GM18909 (cell line): ENCODE measurements around the gene COL26A1.
"Not testable (repeated sequence)": the region's sequence is repeated elsewhere in the genome, so short reads cannot be mapped to it uniquely, and the experiment has no call there.

Experiments used
- ATAC-seq: cut with Tn5 transposase; IDR thresholded peaks from one replicate; pipeline ENCODE4 v1.9.1; 2021; ENCODE audit warnings: mild to moderate bottlenecking; ENCODE audit not compliant: unreplicated experiment, poor library complexity

The COL26A1 gene

DNA sequence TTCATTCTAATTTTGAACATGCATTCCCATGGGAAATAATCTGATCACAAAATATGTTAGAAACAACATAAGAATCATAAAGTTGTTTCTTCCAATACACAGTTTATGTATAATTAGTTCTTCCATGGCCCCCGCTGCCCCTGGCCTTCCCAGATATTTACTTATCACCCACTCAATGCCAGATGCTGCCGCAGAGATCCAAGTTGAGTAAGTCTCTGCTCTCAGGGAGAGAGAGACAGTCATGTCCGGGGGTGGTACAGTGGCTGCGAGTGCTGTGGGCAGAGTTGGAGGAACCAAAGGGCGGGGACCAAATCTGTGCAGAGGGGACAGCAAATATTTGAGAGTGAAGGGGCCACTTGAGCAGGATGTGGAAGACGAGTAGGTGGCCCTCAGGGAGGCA is 37.1 kb downstream of the COL26A1 start:
- no peak for ATAC-seq

DNA sequence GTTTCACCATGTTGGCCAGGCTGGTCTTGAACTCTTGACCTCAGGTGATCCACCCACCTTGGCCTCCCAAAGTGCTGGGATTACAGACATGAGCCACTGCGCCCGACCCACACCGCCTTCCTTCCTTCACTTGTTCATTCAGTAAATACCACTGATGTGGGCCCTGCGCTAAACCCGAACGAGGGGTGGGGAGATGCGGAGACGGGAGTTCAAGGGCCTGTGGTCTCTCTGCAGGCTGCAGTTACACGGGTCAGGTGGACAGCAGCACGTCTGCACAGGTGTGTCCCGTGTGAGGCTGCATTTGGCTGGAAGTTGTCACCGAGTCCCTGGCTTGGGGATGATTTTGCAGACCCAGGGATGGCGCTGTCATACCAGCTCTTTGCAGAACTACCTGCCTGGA is 38.1 kb downstream of the COL26A1 start:
- no peak for ATAC-seq

DNA sequence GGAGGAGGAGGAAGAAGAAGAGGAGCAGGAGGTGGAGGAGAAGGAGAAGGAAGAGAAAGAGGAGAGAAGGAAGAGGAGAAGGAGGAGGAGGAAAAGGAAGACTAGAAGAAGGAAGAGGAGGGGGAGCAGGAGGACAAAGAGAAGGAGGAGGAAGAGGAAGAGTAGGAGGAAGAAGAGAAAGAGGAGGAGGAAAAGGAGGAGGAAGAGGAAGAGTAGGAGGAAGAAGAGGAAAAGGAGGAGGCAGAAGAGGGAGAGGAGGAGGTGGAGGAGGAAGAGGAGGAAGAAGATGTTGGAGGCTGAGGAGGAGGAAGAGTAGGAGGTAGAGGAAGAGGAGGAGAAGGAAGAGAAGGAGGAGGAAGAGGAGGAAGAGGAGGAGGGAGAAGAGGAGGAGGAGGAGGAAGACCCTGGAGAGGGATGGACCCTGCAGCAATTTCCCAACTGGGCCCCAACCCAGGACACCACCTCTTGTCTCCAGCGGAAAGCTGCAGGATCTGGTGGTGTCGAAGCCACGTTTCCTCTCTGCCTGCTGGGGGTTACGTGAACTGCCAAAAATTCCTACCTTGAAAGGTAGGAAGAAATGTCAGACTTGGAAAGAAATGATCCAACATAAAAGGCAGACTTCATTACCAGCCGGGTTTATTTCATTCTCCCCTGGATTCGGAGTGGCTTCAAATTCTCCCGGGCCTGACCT is 38.9 kb downstream of the COL26A1 start:
- no peak for ATAC-seq

DNA sequence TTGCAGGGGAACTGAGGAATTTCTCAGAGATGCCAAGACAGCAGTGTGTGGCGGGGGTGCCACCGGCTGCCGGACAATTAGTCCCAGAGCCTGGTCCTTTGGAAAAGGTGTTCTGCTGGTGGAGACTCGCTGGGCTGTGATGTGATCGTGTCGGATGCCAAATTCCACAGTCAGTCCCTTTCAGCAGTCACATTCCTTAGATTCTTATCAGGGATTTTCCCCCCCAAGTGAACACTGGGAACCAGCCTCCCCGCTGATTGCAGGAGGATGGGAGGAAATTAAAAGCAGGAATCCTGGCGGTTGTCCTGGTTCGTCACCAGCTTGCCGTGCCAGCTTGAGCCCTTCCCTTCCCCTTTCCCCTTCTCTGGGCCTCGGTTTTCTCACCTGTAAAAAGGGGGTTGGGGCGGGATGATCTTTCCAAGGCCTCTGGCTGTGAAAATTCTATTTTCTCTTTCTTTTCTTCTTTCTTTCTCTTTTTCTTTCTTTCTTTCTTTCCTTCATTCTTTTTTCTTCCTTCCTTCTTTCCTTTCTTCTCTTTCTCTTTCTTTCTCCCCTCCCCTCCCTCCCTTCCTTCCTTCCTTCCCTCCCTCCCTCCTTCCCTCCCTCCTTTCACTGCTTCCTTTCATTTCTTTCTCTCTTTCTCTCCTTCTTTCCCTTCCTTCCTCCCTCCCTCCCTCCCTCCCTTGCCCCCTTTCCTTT is 39.6 kb downstream of the COL26A1 start:
- no peak for ATAC-seq

DNA sequence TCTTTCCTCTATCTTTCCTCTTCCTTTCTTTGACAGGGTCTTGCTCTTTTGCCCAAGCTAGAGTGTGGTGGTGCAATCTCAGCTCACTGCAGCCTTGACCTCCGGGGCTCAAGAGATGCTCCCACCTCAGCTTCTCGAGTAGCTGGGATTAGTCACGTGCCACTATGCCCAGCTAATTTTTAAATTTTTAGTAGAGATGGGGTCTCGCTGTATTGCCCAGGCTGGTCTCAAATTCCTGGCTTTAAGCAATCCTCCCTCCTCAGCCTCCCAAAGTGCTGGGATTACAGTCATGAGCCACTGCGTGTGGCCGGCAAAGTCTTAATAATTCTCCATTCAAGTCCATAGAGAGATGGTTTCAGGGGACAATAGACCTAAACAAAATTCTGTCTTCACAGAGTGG is 40.2 kb downstream of the COL26A1 start:
- no peak for ATAC-seq

DNA sequence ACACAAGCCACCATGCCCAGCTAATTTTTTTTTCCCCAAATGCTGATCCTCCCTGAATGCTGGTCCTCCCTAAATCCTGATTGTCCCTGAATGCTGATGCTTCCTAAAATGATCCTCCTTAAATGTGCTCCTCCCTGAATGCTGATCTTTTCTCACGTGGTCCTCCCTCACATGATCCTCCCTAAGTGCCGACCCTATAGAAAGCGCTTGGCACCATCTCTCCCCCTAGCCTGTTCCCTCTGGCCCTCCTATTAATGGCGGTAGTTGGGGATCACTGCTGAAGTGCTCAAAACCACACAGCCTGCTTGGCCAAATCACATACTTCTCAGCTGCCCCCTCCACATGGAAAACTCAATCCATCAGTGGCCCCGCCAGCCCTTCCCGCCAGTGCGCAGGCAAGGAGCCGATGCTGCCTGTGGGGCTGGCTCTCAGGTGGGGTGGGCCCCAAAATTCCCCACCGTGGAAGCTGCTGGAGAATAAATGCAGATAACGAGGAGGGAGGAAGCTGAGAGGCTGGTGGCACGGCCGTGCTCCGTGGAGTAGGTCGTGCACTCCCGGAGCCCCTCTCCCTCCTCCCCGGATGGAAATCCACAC is 42.9 kb downstream of the COL26A1 start:
- ATAC-seq: no peak

DNA sequence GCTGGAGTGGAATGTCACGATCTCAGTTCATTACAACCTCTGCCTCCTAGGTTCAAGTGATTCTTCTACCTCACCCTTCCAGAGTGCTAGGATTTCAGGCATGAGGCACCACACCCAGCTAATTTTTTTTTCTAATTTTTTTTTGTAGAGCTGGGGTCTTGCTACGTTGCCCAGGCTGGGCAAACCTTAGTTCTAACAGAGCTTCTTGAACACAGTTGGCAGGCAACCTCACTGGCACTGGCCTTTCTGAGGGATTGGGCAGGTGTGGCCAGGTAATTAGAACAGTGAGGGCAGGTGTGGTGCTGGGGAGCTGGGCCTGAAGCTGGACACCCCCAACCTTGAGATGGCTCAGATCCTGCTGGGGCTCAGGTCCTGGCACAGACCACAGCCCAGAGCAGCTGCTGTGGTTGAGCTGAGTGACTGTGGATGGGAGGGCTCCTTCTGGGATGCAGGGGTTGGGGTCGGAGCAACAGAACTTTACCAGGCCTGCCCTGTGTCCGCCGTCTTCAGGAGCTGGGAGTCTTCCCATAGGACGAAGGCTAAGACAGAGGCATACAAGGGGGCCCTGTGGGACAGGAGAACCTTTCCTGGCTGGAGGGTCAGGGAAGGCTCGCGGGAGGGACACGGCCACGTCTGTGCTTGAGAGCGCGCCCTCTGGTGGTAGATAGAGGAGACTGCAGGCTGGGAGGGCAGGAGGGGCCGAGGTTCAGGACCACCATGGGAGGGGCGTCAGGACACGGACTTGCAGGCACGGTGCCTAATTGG is 48.2 kb downstream of the COL26A1 start:
- no peak for ATAC-seq

DNA sequence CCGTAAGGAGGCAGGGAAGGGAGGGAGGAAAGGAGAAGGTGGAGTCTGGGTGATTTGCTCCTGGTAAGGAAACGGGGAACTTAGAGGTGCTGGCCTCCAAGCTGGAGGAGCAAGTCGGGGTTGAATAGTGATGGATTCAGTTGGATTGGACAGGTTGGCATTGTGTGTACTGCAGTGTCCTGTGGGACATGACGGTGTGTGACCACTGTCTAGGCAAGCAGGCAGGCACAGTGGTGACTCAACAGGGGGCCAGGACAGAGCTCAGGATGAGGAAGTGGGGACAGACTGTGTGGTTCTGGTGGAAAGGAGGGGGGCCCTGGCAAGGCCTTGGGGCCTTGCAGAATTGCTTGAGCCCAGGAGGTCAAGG is 48.8 kb downstream of the COL26A1 start:
- ATAC-seq: no peak

DNA sequence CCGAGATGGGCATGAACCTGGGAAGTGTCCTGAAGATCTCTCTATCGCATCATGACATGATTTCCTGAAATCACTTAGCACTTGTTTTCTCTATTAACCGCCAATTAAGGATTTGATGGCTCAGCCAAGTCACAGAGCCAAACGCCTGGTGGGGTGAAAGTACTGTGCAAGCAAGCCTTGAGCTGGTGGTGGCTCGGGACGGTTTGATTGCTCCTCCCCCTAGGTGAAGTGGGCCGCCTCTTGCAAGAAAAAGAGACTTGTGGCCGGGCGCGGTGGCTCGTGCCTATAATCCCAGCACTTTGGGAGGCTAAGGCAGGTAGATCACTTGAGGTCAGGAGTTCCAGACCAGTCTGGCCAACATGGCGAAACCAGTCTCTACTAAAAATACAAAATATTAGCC is 50.3 kb downstream of the COL26A1 start:
- no peak for ATAC-seq

DNA sequence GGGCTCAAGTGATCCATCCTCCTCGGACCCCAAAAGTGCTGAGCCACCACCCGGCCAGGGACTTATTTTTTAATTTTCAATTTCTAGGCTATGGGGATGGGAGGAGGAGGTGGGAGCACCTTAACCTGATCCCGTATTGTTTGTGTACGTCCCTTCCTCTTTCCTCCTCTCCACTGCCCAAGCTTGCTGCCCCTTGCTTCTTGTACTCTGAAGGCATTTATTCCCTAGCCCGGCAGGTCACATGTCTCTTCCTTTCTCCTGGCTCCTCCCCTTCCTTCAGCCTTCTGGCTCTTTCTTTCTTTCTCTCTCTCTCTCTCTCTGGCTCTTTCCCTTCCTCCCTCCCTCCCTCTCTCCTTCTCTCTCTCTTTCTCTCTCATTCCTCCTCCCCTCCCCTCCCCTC is 56.0 kb downstream of the COL26A1 start:
- no peak for ATAC-seq

DNA sequence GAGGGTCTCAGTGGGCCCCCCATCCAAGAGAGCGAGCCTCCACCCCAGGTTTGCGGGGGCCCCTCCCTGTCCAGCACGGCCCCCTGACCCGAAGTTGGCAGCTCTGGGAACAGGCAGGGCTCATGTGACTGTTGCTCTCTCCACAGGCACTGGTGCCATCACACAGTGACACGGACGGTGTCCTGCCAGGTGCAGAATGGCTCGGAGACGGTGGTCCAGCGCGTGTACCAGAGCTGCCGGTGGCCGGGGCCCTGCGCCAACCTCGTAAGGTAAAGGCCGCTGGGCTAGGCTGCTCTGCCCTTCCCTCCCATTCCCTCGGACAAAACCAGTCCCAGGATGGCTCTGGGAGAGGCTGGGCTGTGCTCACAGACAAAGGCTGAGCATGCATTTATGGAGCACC is 57.2 kb downstream of the COL26A1 start:
- no peak for ATAC-seq

DNA sequence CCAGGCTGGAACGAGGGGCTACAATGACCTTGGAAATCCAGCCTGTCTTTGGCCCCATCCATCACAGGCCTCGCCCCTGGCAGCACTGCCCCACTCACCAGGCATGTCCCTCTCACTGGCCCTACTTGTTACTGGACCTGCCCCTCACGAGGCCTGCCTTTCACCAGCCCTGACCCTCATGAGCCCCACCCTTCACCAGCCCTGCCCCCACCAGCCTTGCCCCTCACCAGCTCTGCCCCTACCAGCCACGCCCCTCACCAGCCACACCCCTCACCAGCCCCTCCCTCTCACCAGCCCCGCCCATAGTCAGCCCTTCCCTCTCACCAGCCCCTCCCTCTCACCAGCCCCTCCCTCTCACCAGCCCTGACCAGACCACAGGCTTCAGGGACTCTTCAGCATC is 57.8 kb downstream of the COL26A1 start:
- ATAC-seq: no peak

DNA sequence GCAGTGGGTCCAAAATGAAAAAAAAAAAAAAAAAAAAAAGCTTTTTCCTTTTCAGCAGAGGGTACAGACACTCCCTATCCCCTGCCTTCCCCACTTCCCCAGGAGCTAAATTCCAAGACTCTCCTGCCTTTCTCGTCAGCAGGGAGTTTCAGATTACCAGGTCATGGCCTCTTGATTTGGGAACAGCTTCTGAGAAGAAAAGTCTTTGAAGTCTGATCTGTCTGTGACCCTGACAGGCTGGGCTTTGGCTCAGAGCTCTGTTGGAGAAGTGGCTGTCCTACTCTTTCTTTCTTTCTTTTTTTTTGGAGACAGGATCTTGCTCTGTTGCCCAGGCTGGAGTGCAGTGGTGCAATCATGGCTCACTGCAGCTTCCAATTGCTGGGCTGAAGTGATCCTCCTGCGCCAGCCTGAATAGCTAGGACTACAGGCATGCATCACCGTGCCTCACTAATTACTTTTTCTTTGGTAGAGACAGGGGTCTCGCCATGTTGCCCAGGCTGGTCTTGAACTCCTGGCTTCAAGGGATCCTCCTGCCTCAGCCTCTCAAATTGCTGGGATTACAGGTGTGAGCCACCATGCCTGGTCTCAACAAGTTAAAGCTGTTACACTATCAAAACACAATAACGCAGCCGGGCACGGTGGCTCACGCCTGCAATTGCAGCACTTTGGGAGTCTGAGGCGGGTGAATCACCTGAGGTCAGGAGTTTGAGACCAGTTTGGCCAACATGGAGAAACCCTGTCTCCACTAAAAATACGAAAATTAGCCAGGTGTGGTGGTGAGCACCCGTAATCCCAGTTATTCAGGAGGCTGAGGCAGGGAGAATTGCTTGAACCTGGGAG is 59.9 kb downstream of the COL26A1 start:
- no peak for ATAC-seq

DNA sequence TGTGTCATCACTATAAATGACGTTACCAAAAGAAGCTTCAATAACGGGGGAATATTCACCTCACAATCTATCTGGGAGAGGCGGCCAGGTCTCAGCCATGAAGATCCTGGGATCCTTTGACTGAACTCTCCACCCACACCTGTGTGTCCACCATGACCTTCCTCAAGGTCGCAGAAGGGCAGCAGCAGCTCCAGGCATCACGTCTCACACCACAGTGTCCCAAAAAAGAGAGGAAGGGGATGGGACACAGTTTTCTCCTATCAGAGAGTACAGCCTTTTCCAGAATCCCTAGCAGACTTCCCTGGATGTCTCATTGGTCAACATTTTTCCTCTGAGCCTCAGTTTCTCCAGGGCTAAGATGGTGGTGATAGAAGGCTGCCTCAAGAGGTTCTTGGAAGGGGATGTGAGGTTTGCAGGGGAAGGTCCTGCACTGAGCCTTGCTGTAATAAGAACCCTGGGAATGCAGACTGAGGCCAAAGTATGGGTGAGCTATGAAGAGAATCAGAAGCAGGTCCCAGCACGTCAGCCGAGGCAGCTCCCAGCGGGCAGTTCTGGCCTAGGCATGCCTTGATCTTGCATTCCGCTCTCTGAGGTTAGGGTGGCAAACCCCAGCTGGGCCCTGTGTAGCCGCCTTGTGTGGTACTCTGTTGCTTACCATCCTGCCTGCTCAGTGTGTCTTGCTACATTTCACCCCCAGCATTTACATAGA is 63.8 kb downstream of the COL26A1 start:
- ATAC-seq: no peak

DNA sequence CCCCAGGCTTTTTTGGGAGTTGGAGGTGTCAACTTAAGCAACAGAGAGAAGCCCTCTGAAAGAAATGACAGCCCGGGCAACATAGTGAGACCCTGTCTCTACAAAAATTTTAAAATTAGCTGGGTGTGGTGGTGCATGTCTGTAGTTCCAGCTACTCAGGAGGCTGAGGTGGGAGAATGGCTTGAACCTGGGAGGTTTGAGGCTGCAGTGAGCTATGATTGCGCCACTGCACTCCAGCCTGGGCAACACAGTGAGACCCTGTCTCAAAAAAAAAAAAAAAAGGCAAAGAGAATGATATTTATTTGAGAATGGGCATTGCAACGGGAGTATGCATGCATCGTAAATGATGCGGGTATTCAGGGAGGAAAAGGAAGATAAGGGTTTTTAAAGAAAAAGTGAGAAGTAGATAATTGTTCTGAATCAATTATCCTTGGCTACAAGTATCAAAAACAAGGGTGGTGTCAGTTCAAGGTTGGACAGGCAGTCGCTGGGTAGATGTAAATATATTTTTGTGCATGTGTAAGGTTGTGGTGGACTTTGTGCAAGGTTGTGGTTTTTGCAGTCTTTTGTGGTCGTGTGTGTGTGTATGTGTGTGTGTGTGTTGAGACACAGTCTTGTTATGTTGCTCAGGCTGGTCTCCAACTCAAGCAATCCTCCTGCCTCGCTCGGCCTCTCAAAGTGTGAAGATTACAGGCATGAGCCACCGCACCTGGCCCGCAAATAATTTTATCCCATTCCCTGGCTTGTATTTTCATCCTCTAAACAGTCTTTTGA is 65.6 kb downstream of the COL26A1 start:
- ATAC-seq: no peak

DNA sequence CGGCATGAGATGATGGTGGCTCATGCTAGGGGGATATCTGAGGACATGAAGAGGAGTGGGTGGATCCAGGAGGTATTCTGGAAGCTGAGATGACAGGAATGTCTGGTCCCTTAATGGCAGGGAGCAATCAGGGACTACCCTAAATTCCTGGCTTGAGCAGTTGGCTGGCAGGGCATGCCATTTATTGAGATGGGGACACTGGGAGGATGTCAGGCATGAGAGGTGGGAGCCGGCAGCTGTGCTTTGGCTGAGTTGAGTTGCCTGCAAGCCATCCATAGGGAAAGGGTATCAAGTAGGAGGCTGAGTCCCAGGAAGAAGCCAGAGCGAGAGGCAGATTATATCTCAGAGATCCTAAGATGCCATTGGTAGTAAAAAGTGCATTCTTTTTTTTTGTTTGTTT is 69.6 kb downstream of the COL26A1 start:
- ATAC-seq: no peak

DNA sequence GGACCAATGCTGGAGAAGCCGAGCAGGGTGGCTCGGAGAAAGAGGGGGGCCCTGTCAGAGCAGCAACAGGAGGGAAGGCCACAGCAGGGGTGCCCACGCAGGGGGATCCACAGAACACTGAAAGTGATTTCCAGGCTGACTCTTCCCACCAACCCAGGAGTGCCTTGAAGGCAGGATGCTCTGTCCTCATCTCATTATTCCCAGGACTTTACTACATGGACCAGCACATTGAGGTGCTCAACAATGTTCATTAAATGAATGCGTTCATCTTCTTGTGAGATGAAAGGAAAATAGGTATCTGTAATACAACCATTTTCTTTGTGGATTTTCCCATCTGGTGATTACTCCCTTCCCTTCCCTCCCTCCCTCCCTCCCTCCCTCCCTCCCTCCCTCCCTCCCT is 71.0 kb downstream of the COL26A1 start:
- no peak for ATAC-seq

DNA sequence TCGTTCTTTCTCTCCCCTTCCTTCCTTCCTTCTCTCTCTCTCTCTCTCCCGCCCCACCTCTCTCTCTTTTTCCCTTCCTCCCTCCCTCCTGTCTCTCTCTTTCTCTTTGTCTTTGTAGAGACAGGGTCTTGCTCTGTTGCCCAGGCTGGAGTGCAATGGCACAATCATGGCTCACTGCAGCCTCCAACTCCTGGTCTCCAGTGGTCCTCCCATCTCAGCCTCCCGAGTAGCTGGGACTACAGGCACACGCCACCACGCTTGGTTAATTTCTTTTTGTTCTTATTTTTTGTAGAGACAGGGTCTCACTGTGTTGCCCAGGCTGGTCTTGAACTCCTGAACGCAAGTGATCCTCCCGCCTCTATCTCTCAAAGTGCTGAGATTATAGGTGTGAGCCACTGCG is 71.5 kb downstream of the COL26A1 start:
- ATAC-seq: not testable (repeated sequence)
